ENCODE data around the gene MRPL23.

- TF ChIP-seq EZH2 (IDR thresholded peaks at IDR 0.05; ENCODE audit: low read length) (no peak), CTCF (optimal IDR thresholded peaks at IDR 0.05 in 1 of 3, IDR thresholded peaks at IDR 0.05 in 1 of 3, conservative IDR thresholded peaks at IDR 0.05 in 1 of 3; ENCODE audit: extremely low read depth in 1 of 3, insufficient read depth in 2 of 3, low read length in 3 of 3) (peak in 2 of 3 experiments; percentile 22 to 46)
These were observed 28.5 kb upstream of the MRPL23 start for GRCh38 chr11:1918436-1919315.

Data from keratinocyte (primary cell).